HL-60 (cell line): ENCODE results near the gene FBLIM1.

Experiments used
- CTCF ChIP-seq: IDR thresholded peaks from one replicate; pipeline ENCODE4 v1.5.1; 2011; ENCODE audit warnings: low read length, control low read depth, inconsistent platforms; ENCODE audit not compliant: insufficient read depth
- GABPA ChIP-seq: IDR thresholded peaks from 2 replicates; pipeline ENCODE4 v1.6.1; 2012; ENCODE audit warnings: low read depth
- POLR2AphosphoS5 ChIP-seq: IDR thresholded peaks from 2 replicates; pipeline ENCODE4 v1.6.1; 2012; ENCODE audit warnings: low read depth
- REST ChIP-seq: IDR thresholded peaks from 2 replicates; pipeline ENCODE4 v1.6.1; 2012; ENCODE audit warnings: low read depth; ENCODE audit not compliant: insufficient replicate concordance

- no peak for TF ChIP-seq POLR2AphosphoS5
- no peak for TF ChIP-seq CTCF
- no peak for TF ChIP-seq GABPA
- TF ChIP-seq REST, result no peak
Observed at GRCh38 chr1:15770313-15770962, 11.8 kb downstream of the FBLIM1 start.
